Measurements from ENCODE around the gene TTC33. TPM values are rescaled to one million over a fixed set of nuclear protein-coding genes. Genes with fewer than 3 reads are reported as not detected.

The TTC33 gene
- total and polyA plus RNA-seq, 2 of the 4 experiments (the other 2 are of a cell fraction): 3.1 to 8.1 TPM

DNA sequence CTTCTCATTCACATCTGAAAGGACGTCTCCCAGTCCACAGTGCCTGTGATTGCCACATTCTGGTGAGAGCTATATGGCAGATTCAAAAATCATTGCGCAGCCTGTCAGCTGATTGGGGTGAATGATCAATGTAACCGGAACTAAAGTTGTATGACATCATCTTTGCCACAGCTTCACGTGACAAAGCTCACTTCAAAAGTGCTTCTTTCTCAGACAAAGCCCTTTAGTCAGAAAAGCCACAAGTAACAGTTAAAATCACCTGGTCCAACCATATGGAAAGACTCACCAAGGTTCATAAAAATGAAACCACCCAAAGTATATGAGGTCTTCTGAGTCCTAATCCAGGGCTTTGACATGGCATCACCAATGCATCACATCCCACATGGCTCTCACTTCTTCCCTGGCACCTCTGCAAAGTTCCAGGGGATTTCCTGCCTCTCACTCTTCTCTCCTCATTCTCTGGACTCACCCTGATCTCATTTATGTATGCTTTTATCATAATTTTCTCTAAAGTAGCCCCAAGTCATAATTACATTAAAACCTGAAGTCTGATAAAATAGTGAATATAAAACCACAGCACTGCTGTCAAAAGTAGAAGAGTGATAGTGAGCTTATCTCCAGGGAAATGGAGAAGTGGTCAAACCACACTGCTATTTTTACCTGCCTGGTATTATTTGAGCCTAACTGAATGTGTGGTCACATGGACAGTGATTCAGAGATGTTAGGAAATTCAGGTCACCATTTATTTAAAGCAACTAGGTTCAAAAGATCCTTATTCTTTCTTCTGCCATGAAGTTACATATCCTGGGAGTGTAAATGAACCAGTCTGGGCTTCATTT lies 269.1 kb downstream of the TTC33 start:
- DNase-seq (peak; percentile 29), ATAC-seq (ENCODE audit: low read depth) (no peak)
- Histone ChIP-seq H2AK9ac (replicated peaks; ENCODE audit: low read depth, low read length, poor library complexity) (no peak overlapping the region), H2AFZ (replicated peaks; ENCODE audit: low read length, poor library complexity) (no peak overlapping the region), H3K4ac (ENCODE audit: low read depth, low read length) (no peak overlapping the region), H4K5ac (ENCODE audit: low read depth, low read length) (no peak overlapping the region), H3K79me1 (ENCODE audit: low read depth in 1 of 2, low read length in 2 of 2) (no peaks in the 10 kb centered on the region), H4K91ac (ENCODE audit: insufficient read depth, low read depth, low read length) (no peak overlapping the region), H2BK15ac (ENCODE audit: low read depth, low read length) (no peak overlapping the region; the same call in 2 of the 3 replicates), H3K9me3 (ENCODE audit: control insufficient read depth, insufficient read depth, low read length) (no peaks in the 10 kb centered on the region), H3K56ac (ENCODE audit: extremely low read depth, insufficient read depth, low read length) (no peak overlapping the region), H3K4me1 (ENCODE audit: control insufficient read depth, insufficient read depth, low read length) (no peaks in the 10 kb centered on the region; the same call in 1 of the 2 replicates), H4K8ac (ENCODE audit: low read depth in 2 of 2, low read length in 2 of 2) (no peak overlapping the region), H2BK20ac (ENCODE audit: low read depth, low read length) (no peak overlapping the region), H3K4me3 (ENCODE audit: insufficient read depth, low read depth, low read length) (no peak overlapping the region), H2BK5ac (ENCODE audit: low read depth, low read length, poor library complexity, severe bottlenecking) (no peak overlapping the region), H3K14ac (replicated peaks; ENCODE audit: low read depth, low read length) (no peak overlapping the region), H3K27ac (ENCODE audit: insufficient read depth, low read length) (no peak overlapping the region), H3K18ac (ENCODE audit: low read depth, low read length) (no peak overlapping the region), H3K9me1 (ENCODE audit: insufficient read depth, low read length) (no peaks in the 10 kb centered on the region), H3K4me2 (ENCODE audit: low read depth, low read length) (no peak overlapping the region; the same call in 1 of the 2 replicates), H2AK5ac (ENCODE audit: low read depth, low read length) (no peak overlapping the region), H3K23ac (ENCODE audit: low read depth, low read length) (no peak overlapping the region), H3K36me3 (ENCODE audit: control insufficient read depth, insufficient read depth, low read length) (no peaks in the 10 kb centered on the region), H4K20me1 (ENCODE audit: insufficient read depth, low read length) (no peaks in the 10 kb centered on the region), H2BK120ac (ENCODE audit: low read depth, low read length) (no peak overlapping the region), H3K9ac (ENCODE audit: low read depth, low read length) (no peak overlapping the region), H3K27me3 (ENCODE audit: control insufficient read depth, insufficient read depth, low read length) (no peaks in the 10 kb centered on the region)
- ChIA-PET POLR2A (ENCODE audit: unreplicated experiment) (no interaction called here), CTCF (no interaction called here)
- dilution Hi-C loops (cut with HindIII; ENCODE audit: low sequenced_read_pairs, unreplicated experiment) (no loop called here), in situ Hi-C loops (cut with MboI; ENCODE audit: low sequenced_read_pairs) (no loop called here), intact Hi-C loops (cut with micrococcal nuclease) (no loop called here)
- TF ChIP-seq CEBPB (IDR thresholded peaks at IDR 0.05; ENCODE audit: low read depth, low read length): 0 out of 2 replicates have a peak, but pooled peaks have one; percentile 5
- TF ChIP-seq, protein P1, sequence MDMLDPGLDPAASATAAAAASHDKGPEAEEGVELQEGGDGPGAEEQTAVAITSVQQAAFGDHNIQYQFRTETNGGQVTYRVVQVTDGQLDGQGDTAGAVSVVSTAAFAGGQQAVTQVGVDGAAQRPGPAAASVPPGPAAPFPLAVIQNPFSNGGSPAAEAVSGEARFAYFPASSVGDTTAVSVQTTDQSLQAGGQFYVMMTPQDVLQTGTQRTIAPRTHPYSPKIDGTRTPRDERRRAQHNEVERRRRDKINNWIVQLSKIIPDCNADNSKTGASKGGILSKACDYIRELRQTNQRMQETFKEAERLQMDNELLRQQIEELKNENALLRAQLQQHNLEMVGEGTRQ (IDR thresholded peaks at IDR 0.05; ENCODE audit: low read depth, low read length): peak; percentile 46; the same call in 1 of the 2 replicates
- TF ChIP-seq, protein P2, sequence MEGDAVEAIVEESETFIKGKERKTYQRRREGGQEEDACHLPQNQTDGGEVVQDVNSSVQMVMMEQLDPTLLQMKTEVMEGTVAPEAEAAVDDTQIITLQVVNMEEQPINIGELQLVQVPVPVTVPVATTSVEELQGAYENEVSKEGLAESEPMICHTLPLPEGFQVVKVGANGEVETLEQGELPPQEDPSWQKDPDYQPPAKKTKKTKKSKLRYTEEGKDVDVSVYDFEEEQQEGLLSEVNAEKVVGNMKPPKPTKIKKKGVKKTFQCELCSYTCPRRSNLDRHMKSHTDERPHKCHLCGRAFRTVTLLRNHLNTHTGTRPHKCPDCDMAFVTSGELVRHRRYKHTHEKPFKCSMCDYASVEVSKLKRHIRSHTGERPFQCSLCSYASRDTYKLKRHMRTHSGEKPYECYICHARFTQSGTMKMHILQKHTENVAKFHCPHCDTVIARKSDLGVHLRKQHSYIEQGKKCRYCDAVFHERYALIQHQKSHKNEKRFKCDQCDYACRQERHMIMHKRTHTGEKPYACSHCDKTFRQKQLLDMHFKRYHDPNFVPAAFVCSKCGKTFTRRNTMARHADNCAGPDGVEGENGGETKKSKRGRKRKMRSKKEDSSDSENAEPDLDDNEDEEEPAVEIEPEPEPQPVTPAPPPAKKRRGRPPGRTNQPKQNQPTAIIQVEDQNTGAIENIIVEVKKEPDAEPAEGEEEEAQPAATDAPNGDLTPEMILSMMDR (conservative IDR thresholded peaks at IDR 0.05; ENCODE audit: low read depth, low read length): no peak
- BruUV-seq (replicated peaks): no TSS peak
- WGBS, 2 experiments (ENCODE audit: extremely low coverage in 2 of 2, insufficient read length in 1 of 2): 81% methylated on average over 3 of the region's 4 CpGs; no CpG with 5 or more reads in 1 of the 2 experiments

All from IMR-90 (cell line).